Stimulated activated CD4-positive, alpha-beta T cell treated with anti-CD3 and anti-CD28 coated beads, Interleukin-12 subunit alpha, Interleukin-12 subunit beta, amount 100 ng/mL, for 48 hours (primary cell): Measurements from ENCODE around the gene VASP.
"Not testable (repeated sequence)": the region's sequence is repeated elsewhere in the genome, so short reads cannot be mapped to it uniquely, and the experiment has no call there.

ENCODE experiments used
- DNase-seq, 3 donors: peaks; one replicate each; pipeline ENCODE4 v3.0.0-alpha.2; 2020; ENCODE audit warnings: low read depth in 2 of 3, low spot score in 1 of 3

Gene VASP

GRCh38 chr19:45496349-45496953, 10.8 kb upstream of the VASP start:
- no peak for DNase-seq

DNA sequence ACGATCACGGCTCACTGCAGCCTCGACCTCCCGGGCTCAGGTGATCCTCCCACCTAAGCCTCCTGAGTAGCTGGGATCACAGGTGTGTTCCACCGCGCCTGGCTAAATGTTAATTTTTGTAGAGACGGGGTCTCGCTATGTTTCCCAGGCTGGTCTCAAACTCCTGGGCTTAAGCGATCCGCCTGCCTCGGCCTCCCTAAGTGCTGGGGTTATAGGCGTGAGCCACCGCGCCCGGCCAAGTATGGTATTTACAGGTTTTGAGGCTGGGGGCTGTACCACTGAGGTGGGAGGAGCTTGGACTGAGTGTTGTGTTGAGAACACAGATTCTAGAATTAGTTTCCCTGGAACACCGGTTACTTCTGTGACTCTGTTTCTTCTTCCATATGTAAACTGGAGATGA, 9.5 kb upstream of the VASP start:
- DNase-seq, result no peak

DNA sequence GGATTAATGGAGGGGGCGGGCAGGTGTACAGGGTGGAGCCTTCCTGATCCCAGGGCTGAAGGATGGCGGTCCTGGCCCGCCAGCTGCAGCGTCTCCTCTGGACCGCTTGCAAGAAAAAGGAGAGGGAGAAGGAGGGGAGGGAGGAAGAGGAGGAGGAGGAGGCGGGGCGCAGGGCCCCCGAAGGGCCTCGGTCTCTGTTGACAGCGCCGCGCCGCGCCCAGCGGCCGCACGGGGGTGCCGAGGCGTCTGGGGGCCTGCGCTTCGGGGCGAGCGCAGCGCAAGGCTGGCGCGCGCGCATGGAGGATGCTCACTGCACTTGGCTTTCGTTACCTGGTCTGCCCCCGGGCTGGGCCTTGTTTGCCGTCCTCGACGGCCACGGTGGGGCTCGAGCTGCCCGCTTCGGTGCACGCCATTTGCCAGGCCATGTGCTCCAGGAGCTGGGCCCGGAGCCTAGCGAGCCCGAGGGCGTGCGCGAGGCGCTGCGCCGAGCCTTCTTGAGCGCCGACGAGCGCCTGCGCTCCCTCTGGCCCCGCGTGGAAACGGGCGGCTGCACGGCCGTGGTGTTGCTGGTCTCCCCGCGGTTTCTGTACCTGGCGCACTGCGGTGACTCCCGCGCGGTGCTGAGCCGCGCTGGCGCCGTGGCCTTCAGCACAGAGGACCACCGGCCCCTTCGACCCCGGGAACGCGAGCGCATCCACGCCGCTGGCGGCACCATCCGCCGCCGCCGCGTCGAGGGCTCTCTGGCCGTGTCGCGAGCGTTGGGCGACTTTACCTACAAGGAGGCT, 8.7 kb upstream of the VASP start, which contains the start of gene PPM1N:
Gene PPM1N (plus strand): TSS at position 33 of the 785 bp plus-strand sequence. CDS start 30 bp downstream, at position 63.
- DNase-seq, result no peak

GRCh38 chr19:45499196-45500180, 7.8 kb upstream of the VASP start:
- peak; percentile 58 to 70 (median 67) for DNase-seq

DNA sequence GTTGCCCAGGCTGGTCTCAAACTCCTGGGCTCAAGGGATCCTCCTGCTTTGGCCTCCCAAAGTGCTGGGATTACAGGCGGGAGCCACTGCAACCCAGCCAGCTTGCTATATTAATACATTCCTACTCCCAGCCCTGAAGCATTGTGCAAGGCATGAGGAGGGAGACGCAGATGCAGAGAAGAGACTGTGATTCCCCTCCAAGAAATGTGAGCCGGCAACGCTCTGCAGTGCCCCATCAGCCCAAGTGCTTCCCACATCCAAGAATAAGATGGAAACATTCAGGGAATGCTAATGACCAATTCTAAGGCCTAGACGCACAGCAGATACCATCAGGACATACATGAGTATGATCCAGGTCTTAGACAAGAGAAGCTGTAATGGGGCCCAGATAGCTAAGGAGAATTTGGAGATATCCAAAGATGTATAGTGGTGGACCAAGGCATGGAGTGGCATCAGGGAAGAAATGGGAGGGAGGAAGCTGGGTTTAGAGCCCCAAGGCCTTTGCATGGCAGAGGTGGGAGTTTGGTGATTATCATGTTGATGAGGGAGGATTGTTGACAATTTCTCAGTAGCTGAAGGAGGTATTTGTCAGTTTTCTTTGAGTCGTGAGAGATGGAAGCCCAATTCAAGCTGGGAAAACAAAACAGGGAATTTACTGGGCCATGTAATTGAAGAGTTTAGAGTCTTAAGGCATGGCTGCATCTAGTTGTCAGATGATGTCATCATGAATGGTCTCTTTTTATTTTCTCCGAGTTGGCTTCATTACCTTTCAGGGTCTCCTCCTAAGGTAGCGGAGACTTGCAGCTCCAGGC, 6.2 kb upstream of the VASP start:
- DNase-seq, result no peak

GRCh38 chr19:45501730-45502014, 5.6 kb upstream of the VASP start:
- no peak for DNase-seq

- DNase-seq, result no peak
These were observed 5.2 kb upstream of the VASP start for GRCh38 chr19:45502111-45502510.

DNA sequence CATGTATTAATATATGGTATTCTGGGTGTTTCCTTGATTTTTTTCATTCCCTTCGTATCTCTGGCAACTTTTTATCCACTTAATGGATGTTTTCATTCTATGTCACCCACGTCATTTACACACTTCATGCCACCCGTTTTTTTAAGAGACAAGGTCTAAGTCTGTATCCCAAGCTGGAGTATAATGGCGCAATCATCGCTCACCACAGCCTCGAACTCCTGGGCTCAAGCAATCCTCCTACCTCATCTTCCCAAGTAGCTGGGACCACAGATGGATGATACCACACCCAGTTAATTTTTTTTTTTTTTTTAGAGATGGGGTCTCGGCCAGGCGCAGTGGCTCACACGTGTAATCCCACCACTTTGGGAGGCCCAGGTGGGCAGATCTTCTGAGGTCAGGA, 3.4 kb upstream of the VASP start:
- no peak for DNase-seq

DNA sequence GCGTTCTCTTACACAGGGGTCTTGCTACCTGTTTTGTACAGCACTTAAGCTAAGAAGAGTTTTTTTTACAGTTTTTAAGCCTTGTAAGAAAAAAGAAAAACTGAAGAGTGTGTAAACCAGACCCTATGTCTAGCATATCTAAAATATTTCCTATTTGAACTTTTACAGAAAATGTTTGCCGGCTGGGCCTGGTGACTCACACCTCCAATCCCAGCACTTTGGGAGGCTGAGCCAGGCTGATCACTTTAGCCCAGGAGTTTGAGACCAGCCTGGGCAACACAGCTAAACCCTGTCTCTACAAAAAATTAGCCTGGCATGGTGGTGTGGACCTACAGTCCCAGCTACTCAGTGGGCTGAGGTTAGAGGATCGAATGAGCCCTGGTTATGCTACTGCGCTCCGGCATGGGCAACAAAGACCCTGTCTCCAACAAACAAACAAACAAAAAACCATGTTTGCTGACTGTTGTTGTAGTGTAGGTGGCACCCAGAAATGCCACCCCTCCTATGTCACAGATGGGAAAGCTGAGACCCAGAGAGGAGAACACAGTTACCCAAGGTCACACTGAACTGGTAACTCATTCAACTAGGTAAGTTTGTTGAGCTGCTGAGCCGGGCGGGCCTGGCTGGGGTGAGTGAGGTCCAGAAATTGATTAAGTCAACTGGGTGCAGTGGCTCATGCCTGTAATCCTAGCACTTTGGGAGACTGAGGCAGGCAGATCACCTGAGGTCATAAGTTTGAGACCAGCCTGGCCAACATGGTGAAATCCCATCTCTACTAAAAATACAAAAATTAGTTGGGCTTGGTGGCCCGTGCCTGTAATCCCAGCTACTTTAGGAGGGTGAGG, 1.9 kb upstream of the VASP start:
- no peak for DNase-seq

GRCh38 chr19:45505996-45506245, 1.4 kb upstream of the VASP start:
- no peak for DNase-seq

DNA sequence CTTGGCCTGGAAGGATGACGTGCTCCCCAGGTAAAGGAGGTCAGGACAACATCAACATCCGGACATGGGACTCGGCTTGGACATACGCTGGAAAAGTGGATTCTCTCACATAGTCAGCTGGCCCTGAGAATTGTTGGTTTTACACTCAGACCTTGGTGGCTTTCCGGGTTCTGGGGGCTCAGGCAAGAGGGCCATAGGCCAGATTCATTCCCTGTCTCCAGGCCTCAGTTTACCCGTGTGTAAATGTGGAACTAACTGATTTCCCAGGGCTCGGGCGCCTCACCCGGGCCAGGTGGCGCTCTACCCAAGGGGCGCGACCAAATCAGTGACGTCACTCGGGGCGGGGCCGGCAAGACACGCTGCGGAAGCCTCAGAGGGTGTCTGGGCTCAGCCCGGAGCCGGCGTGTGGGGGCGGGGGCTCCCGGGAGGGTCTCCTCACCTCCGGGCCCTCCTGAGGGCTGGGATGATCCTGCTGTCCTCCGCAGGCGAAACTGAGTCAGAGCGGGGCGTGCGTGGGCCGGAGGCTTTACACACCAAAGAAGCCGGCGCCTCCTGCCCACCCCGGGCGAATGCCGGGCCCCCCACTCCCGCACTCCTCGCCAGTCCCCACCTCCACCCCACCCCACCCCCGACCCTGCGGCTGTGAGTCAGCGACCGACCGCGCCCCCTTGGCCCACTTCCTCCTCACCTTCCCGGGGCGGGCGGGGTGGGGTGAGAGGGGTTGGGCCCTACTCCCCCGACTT, 862 bp upstream of the VASP start:
- peak; percentile 97 to 99 (median 99) for DNase-seq

GRCh38 chr19:45507872-45508416, 665 bp downstream of the VASP start:
- no peak for DNase-seq

DNA sequence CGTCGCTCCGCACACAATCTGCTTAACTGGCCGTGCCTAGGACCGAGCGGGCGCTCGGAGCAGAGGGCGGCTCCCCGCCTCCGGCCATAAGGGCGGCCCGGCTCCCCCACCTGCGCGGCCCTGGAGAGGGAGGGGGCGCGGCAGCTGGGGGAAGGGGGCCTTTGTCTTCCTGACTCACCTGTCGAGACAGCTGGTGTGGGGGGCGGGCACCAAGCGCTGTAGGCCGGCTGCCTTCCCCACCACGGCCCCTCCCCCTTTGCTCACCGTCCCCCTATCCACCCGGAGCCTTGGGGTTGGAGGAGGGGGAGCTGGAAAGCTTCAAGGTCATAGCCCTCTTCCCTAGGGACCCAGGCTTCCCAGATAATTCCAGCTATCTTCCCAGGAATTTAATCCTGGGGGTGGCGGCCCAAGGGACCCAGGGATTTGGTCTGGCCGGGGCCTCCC, 1.2 kb downstream of the VASP start:
- no peak for DNase-seq

GRCh38 chr19:45508861-45509691, 1.8 kb downstream of the VASP start:
- no peak for DNase-seq

- no peak for DNase-seq
These were observed 2.4 kb downstream of the VASP start for GRCh38 chr19:45509692-45510015.

- not testable (repeated sequence) for DNase-seq
These were observed 3.1 kb downstream of the VASP start for GRCh38 chr19:45510352-45510751.

GRCh38 chr19:45511074-45511473, 3.8 kb downstream of the VASP start:
- no peak for DNase-seq

GRCh38 chr19:45512881-45513483, 5.7 kb downstream of the VASP start:
- DNase-seq, result no peak
